DND-41 (cell line): ENCODE measurements around the gene PTK6.

Source experiments
- CTCF ChIP-seq: IDR thresholded peaks from 2 replicates; pipeline ENCODE4 v1.5.1; 2012; ENCODE audit warnings: borderline replicate concordance, low read length, moderate library complexity, mild to moderate bottlenecking; ENCODE audit not compliant: poor library complexity, severe bottlenecking; ENCODE audit errors: extremely low read depth
- EZH2 ChIP-seq: IDR thresholded peaks from 3 replicates; pipeline ENCODE4 v1.6.1; 2012; ENCODE audit warnings: borderline replicate concordance, low read depth, mild to moderate bottlenecking, moderate library complexity, low read length, inconsistent platforms; ENCODE audit not compliant: severe bottlenecking

- TF ChIP-seq CTCF (no peak), EZH2 (no peak)
These were observed 44.2 kb downstream of the PTK6 start for GRCh38 chr20:63492982-63493381.
